GM12865 (cell line): ENCODE results near the gene ABCG8.

Source experiments
- DNase-seq: peaks from one replicate; pipeline ENCODE4 v3.0.0; 2010; ENCODE audit warnings: low read depth
- H3K4me3 ChIP-seq: 2 replicates; pipeline ENCODE4 v1.5.1; 2011; ENCODE audit warnings: mild to moderate bottlenecking, low read depth, low read length, control low read depth
- CTCF ChIP-seq: IDR thresholded peaks from 2 replicates; pipeline ENCODE4 v1.5.1; 2011; ENCODE audit warnings: low read length, control low read depth, low read depth, inconsistent platforms; ENCODE audit not compliant: insufficient read depth; ENCODE audit errors: missing control alignments

Gene ABCG8

GRCh38 chr2:43838560-43839267 is at the start of gene ABCG8, which contains the start of gene ABCG5:
TSS of gene ABCG8 (plus strand) at chr2:43838971. CDS start at chr2:43839054, 83 bp downstream.
TSS of gene ABCG5 (minus strand) at chr2:43838839. CDS start at chr2:43838679, 160 bp downstream.
- no peak for TF ChIP-seq CTCF
- DNase-seq: no peak
- H3K4me3 ChIP-seq: no peak within 1 kb of the TSS

- DNase-seq: no peak
- TF ChIP-seq CTCF: no peak
- no peak overlapping the region for H3K4me3 ChIP-seq
These were observed 48.6 kb upstream of the ABCG8 start for GRCh38 chr2:43790147-43790546.

GRCh38 chr2:43791035-43791765 is 47.6 kb upstream of the ABCG8 start:
- DNase-seq: no peak
- TF ChIP-seq CTCF: no peak
- H3K4me3 ChIP-seq: no peak overlapping the region

- H3K4me3 ChIP-seq: no peak overlapping the region
- DNase-seq: no peak
- TF ChIP-seq CTCF: no peak
These were observed 46.1 kb upstream of the ABCG8 start for GRCh38 chr2:43792653-43793052.

GRCh38 chr2:43794956-43795355 is 43.8 kb upstream of the ABCG8 start:
- no peak overlapping the region for H3K4me3 ChIP-seq
- DNase-seq: no peak
- TF ChIP-seq CTCF: no peak

GRCh38 chr2:43796206-43796605 is 42.6 kb upstream of the ABCG8 start:
- H3K4me3 ChIP-seq: no peak overlapping the region
- no peak for TF ChIP-seq CTCF
- DNase-seq: no peak

GRCh38 chr2:43798300-43798699 is 40.5 kb upstream of the ABCG8 start:
- no peak for TF ChIP-seq CTCF
- no peak for DNase-seq
- no peak overlapping the region for H3K4me3 ChIP-seq
